ENCODE measurements around the gene CYP2C18. TPM values are rescaled to one million over a fixed set of nuclear protein-coding genes. Genes with fewer than 3 reads are reported as not detected.

Gene CYP2C18
- total and polyA plus RNA-seq, 2 of the 13 experiments (the other 11 are each of a cell fraction or from before 2014, with no cell fraction given) = 0.07 TPM; not detected in 1

DNA sequence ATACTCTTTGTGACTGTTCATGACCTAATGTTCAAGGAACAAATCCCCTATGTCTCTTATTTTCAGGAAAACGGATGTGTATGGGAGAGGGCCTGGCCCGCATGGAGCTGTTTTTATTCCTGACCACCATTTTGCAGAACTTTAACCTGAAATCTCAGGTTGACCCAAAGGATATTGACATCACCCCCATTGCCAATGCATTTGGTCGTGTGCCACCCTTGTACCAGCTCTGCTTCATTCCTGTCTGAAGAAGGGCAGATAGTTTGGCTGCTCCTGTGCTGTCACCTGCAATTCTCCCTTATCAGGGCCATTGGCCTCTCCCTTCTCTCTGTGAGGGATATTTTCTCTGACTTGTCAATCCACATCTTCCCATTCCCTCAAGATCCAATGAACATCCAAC is 51.7 kb downstream of the CYP2C18 start:
- no peak for ATAC-seq
- CTCF ChIA-PET (ENCODE audit: low intra/inter-chr PET ratio, low total read pairs) = no interaction called here
- TF ChIP-seq ZNF10 (CRISPR knock-in tag; IDR thresholded peaks at IDR 0.05; ENCODE audit: borderline replicate concordance, low read depth) = no peak
- no peak for TF ChIP-seq SRSF9 (IDR thresholded peaks at IDR 0.05; ENCODE audit: borderline replicate concordance, insufficient read depth, low read depth, low read length, poor library complexity, severe bottlenecking)
- TF ChIP-seq, protein P1, sequence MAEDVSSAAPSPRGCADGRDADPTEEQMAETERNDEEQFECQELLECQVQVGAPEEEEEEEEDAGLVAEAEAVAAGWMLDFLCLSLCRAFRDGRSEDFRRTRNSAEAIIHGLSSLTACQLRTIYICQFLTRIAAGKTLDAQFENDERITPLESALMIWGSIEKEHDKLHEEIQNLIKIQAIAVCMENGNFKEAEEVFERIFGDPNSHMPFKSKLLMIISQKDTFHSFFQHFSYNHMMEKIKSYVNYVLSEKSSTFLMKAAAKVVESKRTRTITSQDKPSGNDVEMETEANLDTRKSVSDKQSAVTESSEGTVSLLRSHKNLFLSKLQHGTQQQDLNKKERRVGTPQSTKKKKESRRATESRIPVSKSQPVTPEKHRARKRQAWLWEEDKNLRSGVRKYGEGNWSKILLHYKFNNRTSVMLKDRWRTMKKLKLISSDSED (CRISPR knock-in tag; IDR thresholded peaks at IDR 0.05) = no peak
- TF ChIP-seq DNMT3B (CRISPR knock-in tag; conservative IDR thresholded peaks at IDR 0.05) = no peak
- no peak for TF ChIP-seq SMAD9 (CRISPR knock-in tag; IDR thresholded peaks at IDR 0.05)
- TF ChIP-seq CENPX (CRISPR knock-in tag; IDR thresholded peaks at IDR 0.05) = no peak
- TF ChIP-seq, protein P2, sequence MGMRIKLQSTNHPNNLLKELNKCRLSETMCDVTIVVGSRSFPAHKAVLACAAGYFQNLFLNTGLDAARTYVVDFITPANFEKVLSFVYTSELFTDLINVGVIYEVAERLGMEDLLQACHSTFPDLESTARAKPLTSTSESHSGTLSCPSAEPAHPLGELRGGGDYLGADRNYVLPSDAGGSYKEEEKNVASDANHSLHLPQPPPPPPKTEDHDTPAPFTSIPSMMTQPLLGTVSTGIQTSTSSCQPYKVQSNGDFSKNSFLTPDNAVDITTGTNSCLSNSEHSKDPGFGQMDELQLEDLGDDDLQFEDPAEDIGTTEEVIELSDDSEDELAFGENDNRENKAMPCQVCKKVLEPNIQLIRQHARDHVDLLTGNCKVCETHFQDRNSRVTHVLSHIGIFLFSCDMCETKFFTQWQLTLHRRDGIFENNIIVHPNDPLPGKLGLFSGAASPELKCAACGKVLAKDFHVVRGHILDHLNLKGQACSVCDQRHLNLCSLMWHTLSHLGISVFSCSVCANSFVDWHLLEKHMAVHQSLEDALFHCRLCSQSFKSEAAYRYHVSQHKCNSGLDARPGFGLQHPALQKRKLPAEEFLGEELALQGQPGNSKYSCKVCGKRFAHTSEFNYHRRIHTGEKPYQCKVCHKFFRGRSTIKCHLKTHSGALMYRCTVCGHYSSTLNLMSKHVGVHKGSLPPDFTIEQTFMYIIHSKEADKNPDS (CRISPR knock-in tag; IDR thresholded peaks at IDR 0.05) = no peak
- TF ChIP-seq, protein P3, sequence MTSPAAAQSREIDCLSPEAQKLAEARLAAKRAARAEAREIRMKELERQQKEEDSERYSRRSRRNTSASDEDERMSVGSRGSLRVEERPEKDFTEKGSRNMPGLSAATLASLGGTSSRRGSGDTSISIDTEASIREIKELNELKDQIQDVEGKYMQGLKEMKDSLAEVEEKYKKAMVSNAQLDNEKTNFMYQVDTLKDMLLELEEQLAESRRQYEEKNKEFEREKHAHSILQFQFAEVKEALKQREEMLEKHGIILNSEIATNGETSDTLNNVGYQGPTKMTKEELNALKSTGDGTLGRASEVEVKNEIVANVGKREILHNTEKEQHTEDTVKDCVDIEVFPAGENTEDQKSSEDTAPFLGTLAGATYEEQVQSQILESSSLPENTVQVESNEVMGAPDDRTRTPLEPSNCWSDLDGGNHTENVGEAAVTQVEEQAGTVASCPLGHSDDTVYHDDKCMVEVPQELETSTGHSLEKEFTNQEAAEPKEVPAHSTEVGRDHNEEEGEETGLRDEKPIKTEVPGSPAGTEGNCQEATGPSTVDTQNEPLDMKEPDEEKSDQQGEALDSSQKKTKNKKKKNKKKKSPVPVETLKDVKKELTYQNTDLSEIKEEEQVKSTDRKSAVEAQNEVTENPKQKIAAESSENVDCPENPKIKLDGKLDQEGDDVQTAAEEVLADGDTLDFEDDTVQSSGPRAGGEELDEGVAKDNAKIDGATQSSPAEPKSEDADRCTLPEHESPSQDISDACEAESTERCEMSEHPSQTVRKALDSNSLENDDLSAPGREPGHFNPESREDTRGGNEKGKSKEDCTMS (CRISPR knock-in tag; conservative IDR thresholded peaks at IDR 0.05) = no peak
- TF ChIP-seq PHF20 (CRISPR knock-in tag; IDR thresholded peaks at IDR 0.05) = no peak
- TF ChIP-seq RELA (CRISPR knock-in tag; IDR thresholded peaks at IDR 0.05) = no peak
- TF ChIP-seq AGO1 (IDR thresholded peaks at IDR 0.05; ENCODE audit: low read depth, low read length, poor library complexity, severe bottlenecking) = no peak
- TF ChIP-seq, protein P4, sequence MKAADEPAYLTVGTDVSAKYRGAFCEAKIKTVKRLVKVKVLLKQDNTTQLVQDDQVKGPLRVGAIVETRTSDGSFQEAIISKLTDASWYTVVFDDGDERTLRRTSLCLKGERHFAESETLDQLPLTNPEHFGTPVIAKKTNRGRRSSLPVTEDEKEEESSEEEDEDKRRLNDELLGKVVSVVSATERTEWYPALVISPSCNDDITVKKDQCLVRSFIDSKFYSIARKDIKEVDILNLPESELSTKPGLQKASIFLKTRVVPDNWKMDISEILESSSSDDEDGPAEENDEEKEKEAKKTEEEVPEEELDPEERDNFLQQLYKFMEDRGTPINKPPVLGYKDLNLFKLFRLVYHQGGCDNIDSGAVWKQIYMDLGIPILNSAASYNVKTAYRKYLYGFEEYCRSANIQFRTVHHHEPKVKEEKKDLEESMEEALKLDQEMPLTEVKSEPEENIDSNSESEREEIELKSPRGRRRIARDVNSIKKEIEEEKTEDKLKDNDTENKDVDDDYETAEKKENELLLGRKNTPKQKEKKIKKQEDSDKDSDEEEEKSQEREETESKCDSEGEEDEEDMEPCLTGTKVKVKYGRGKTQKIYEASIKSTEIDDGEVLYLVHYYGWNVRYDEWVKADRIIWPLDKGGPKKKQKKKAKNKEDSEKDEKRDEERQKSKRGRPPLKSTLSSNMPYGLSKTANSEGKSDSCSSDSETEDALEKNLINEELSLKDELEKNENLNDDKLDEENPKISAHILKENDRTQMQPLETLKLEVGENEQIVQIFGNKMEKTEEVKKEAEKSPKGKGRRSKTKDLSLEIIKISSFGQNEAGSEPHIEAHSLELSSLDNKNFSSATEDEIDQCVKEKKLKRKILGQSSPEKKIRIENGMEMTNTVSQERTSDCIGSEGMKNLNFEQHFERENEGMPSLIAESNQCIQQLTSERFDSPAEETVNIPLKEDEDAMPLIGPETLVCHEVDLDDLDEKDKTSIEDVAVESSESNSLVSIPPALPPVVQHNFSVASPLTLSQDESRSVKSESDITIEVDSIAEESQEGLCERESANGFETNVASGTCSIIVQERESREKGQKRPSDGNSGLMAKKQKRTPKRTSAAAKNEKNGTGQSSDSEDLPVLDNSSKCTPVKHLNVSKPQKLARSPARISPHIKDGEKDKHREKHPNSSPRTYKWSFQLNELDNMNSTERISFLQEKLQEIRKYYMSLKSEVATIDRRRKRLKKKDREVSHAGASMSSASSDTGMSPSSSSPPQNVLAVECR (CRISPR knock-in tag; IDR thresholded peaks at IDR 0.05; ENCODE audit: borderline replicate concordance) = no peak
- TF ChIP-seq ZNF672 (CRISPR knock-in tag; IDR thresholded peaks at IDR 0.05) = no peak
- TF ChIP-seq CEBPB (IDR thresholded peaks at IDR 0.05; ENCODE audit: borderline replicate concordance, low read depth, low read length) = no peak
- no peak for TF ChIP-seq ZNF724P (CRISPR knock-in tag; IDR thresholded peaks at IDR 0.05; ENCODE audit: borderline replicate concordance)

More for the DNA sequence above, 51.7 kb downstream of the CYP2C18 start:
- Histone ChIP-seq H3K27me3 (ENCODE audit: control insufficient read depth in 1 of 2, insufficient read depth in 2 of 2, low read length in 2 of 2) (no peaks in the 10 kb centered on the region), H3K79me2 (ENCODE audit: insufficient read depth, low read length) (no peaks in the 10 kb centered on the region), H3K4me1 (ENCODE audit: insufficient read depth, low read length) (no peaks in the 10 kb centered on the region), H3K4me2 (ENCODE audit: low read depth, low read length) (no peak overlapping the region), H3K36me3 (replicated peaks in 1 of 2; ENCODE audit: control insufficient read depth in 1 of 2, insufficient read depth in 2 of 2, low read length in 2 of 2) (no peaks in the 10 kb centered on the region), H3K4me3 (replicated peaks in 1 of 3; ENCODE audit: insufficient read depth in 1 of 3, low read depth in 2 of 3, low read length in 3 of 3) (no peak overlapping the region), H3K9ac (ENCODE audit: insufficient read depth, low read depth, low read length) (no peak overlapping the region), H3K27ac (ENCODE audit: extremely low read length, insufficient read depth, low read length) (no peak overlapping the region), H2AFZ (ENCODE audit: low read length) (no peak overlapping the region), H4K20me1 (ENCODE audit: insufficient read depth, low read length) (no peaks in the 10 kb centered on the region), H3K9me3 (ENCODE audit: low read length) (no peaks in the 10 kb centered on the region)
- POLR2A ChIA-PET = no interaction called here
- DNase-seq (ENCODE audit: low spot score) = no peak
- BruUV-seq (replicated peaks) = no TSS peak
- FAIRE-seq = no peak
- intact Hi-C loops (cut with micrococcal nuclease; ENCODE audit: unreplicated experiment) = no loop called here
- 38% methylated on average over 3 of the region's 3 CpGs for WGBS (ENCODE audit: low lambda C conversion rate)
- in situ Hi-C loops (cut with HindIII; ENCODE audit: extremely low pct_ligation_motif_present, low pct_unique_long_range_greater_than_20kb) = no loop called here
